Neuron (in vitro differentiated cells): ENCODE measurements around the gene PNN.
"Not testable (repeated sequence)": the region's sequence is repeated elsewhere in the genome, so short reads cannot be mapped to it uniquely, and the experiment has no call there.

ENCODE experiments used
- H2AFZ ChIP-seq: one replicate; pipeline ENCODE4 v1.6.1; 2013; ENCODE audit warnings: low read depth, mild to moderate bottlenecking, inconsistent platforms, low read length, moderate library complexity
- H3K27me3 ChIP-seq: one replicate; pipeline ENCODE4 v1.6.1; 2013; ENCODE audit warnings: low read length; ENCODE audit not compliant: insufficient read depth
- H3K36me3 ChIP-seq: one replicate; pipeline ENCODE4 v1.6.1; 2013; ENCODE audit warnings: low read length; ENCODE audit not compliant: insufficient read depth
- H3K4me1 ChIP-seq: one replicate; pipeline ENCODE4 v1.6.1; 2013; ENCODE audit warnings: low read length; ENCODE audit not compliant: insufficient read depth
- H3K4me3 ChIP-seq: 2 replicates; pipeline ENCODE4 v1.5.1; 2013; ENCODE audit warnings: mild to moderate bottlenecking, low read length, moderate library complexity
- H3K9me3 ChIP-seq: one replicate; pipeline ENCODE4 v1.6.1; 2013; ENCODE audit warnings: low read length

Gene PNN

DNA sequence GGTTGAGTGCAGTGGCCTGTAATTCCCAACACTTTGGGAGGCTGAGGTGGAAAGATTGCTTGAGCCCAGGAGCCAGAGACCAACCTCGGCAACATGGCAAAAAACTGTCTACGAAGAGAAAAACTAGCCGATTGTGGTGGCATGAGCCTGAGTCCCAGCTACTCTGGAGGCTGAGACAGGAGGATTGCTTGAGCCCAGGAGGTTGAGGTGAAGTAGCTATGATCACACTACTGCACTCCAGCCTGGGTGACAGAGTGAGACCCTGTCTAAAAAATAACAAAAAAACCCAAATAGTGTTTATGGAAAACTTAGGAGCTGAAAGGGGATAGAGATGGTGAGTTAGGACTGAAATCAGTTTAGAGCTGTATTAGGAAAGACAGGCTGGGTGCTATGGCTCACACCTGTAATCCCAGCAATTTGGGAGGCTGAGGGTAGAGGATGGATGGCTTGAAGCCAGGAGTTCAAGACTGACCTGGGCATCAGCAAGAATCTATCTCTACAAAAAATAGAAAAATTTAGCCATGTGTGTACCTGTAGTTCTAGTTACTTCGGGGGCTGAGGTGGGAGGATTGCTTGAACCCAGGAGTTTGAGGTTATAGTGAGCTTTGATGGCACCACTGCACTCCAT, 9.7 kb downstream of the PNN start:
- Histone ChIP-seq H2AFZ (no peak overlapping the region), H3K36me3 (peaks cover 49% of the 10 kb centered on the region), H3K4me1 (peaks cover 3% of the 10 kb centered on the region), H3K4me3 (no peak overlapping the region), H3K9me3 (no peaks in the 10 kb centered on the region), H3K27me3 (no peaks in the 10 kb centered on the region)

GRCh38 chr14:39185256-39186049, 10.4 kb downstream of the PNN start:
- no peak overlapping the region for H3K4me3 ChIP-seq
- H3K9me3 ChIP-seq, result no peaks in the 10 kb centered on the region
- peaks cover 3% of the 10 kb centered on the region for H3K4me1 ChIP-seq
- peaks cover 42% of the 10 kb centered on the region for H3K36me3 ChIP-seq
- H3K27me3 ChIP-seq, result no peaks in the 10 kb centered on the region
- H2AFZ ChIP-seq, result no peak overlapping the region

DNA sequence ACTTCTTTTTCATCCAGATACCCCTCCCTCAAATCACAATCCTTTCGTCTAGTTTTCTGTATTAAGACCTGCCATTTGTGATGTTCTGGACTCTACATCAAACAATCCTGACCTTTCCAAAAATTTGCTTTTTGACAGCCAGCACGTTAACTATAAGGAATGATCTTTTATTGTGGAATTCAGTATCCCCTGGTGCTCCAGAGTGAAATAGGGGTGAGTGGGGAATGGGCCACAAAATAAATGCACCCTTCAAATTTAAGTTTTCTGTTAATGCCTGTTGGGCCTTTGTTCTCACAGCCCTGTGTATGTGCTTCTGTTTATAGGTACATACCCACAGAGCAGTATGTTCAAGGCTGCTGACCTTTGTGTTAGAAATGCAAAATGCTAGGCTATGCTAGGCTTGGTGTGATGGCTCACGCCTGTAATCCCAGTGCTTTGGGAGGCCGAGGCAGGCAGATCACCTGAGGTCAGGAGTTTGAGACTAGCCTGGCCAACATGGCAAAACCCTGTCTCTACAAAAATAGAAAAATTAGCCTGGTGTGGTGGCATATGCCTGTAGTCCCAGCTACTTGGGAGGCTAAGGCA, 12.0 kb downstream of the PNN start:
- H3K9me3 ChIP-seq, result no peaks in the 10 kb centered on the region
- no peak overlapping the region for H2AFZ ChIP-seq
- H3K27me3 ChIP-seq, result no peaks in the 10 kb centered on the region
- H3K4me1 ChIP-seq, result peaks cover 3% of the 10 kb centered on the region
- H3K36me3 ChIP-seq, result peaks cover 27% of the 10 kb centered on the region
- H3K4me3 ChIP-seq, result no peak overlapping the region

DNA sequence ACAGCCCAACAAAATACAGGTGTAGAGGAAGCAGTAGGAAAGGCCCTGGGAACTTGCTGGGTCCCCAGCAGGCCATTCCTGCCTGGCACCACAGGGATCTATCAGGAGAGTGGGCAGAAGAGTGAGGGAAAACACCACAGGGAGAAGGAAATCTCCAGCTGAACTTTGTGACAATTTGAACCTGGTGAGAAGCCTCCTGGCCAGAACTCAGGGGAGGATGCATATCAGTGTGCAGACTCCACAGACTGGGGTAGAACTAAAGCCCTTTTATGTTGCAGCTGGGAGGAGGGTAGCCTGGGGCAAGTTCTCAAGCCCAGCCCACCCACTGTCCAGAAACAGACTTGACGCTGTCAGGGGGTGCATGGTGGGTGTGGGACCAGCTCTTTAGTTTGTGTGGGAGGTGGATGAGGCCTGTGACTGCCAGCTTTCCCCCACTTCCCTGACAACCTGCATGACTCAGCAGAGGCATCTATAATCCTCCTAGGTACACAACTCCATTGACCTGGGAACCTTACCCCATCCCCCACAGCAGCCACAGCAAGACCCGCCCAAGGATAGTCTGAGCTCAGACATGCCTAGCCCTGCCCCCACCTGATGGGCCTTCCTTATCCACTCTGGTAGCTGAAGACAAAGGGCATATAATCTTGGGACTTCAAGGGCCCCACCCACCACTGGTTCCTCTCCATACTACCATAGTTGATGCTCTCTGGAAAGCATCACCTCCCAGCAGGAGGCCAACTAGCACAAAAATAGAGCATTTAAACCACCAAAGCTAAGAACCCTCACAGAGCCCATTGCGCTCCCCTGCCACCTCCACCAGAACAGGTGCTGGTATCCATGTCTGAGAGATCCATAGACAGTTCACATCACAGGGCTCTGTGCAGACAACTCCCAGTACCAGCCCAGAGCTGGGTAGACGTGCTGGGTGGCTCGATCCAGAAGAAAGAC, 28.9 kb downstream of the PNN start:
- no peaks in the 10 kb centered on the region for H3K9me3 ChIP-seq

DNA sequence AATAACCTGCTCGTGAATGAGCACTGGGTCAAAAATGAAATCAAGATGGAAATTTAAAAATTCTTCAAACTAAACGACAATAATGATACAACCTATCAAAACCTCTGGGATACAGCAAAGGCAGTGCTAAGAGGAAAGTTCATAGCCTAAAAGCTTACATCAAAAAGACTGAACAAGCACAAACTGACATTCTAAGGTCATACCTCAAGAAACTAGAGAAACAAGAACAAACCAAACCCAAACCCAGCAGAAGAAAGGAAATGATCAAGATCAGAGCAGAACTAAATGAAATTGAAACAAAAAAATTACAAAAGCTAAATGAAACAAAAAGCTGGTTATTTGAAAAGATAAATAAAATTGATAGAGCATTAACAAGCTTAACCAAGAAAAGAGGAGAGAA, 32.4 kb downstream of the PNN start:
- not testable (repeated sequence) for H3K4me1 ChIP-seq, H3K36me3 ChIP-seq, H3K4me3 ChIP-seq, H3K9me3 ChIP-seq, H2AFZ ChIP-seq, H3K27me3 ChIP-seq

More for the DNA sequence above, 28.9 kb downstream of the PNN start:
- Histone ChIP-seq H3K4me1 (no peaks in the 10 kb centered on the region), H3K36me3 (no peaks in the 10 kb centered on the region), H3K27me3 (no peaks in the 10 kb centered on the region), H3K4me3 (no peak overlapping the region), H2AFZ (no peak overlapping the region)

- Histone ChIP-seq H3K36me3 (no peaks in the 10 kb centered on the region), H3K4me1 (no peaks in the 10 kb centered on the region), H3K4me3 (no peak overlapping the region), H3K27me3 (no peaks in the 10 kb centered on the region), H3K9me3 (no peaks in the 10 kb centered on the region), H2AFZ (no peak overlapping the region)
Observed at GRCh38 chr14:39211109-39211741, 36.2 kb downstream of the PNN start.

DNA sequence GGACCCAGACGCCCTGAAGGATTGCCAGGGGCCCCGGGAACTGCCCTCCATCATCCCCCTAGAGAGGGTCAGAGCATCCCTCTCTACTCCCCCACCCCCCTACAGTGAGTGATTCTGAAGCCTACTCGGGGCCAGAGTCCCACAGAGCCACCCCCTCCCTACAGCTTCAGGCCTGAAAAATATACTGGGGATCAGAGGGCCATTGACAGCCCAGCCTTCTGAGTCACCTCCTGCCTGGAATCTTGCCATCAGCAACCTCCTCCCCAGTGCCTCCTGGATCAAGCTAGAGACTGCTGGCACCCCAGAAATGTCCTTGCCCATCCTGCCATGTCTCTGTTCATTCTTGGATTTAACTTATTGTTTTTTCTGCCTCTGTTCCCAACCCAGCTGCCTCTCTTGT, 37.0 kb downstream of the PNN start:
- Histone ChIP-seq H3K27me3 (no peaks in the 10 kb centered on the region), H3K4me3 (no peak overlapping the region), H3K36me3 (no peaks in the 10 kb centered on the region), H3K9me3 (no peaks in the 10 kb centered on the region), H2AFZ (no peak overlapping the region), H3K4me1 (no peaks in the 10 kb centered on the region)

DNA sequence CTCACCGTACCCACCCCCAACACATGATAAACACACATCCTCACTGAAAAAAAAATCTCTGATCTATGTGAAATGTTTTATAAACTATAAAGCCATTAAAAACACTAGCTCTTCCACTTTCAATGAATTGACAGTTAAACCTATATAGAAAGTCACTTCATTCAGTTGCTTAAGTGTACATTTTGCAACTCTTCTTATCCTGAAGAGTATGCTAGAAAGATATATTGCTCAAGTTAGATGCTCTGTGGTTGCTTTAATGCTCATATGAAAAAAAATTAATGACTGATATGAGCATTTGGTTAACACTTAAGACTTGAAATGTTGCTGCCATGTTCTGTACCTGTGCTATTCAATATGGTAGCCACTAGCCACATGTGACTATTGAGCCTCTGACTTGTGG, 37.6 kb downstream of the PNN start:
- Histone ChIP-seq H3K9me3 (no peaks in the 10 kb centered on the region), H2AFZ (no peak overlapping the region), H3K27me3 (no peaks in the 10 kb centered on the region), H3K4me3 (no peak overlapping the region), H3K36me3 (no peaks in the 10 kb centered on the region), H3K4me1 (no peaks in the 10 kb centered on the region)

DNA sequence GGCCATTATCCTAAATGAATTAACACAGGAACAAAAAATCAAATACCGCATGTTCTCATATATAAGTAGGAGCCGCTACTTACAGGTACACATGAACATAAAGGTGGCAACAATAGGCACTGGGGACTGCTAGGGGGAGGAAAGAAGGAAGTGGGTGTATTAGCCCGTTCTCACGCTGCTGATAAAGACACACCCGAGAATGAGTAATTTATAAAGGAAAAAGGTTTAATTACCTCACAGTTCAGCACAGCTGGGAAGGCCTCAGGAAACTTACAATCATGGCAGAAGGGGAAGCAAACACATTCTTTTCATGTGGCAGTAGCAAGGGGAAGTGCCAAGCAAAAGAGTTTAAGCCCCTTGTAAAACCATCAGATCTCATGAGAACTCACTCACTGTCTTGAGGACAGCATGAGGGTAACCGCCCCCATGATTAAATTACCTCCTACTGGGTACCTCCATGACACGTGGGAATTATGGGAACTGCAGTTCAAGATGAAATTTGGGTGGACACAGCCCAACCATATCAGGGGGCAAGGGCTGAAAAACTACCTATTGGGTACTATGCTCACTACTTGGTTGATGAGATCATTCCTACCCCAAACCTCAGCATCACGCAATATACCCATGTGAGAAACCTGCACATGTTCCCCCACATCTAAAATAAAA, 42.3 kb downstream of the PNN start:
- no peaks in the 10 kb centered on the region for H3K4me1 ChIP-seq
- no peak overlapping the region for H2AFZ ChIP-seq
- H3K36me3 ChIP-seq, result no peaks in the 10 kb centered on the region
- H3K27me3 ChIP-seq, result no peaks in the 10 kb centered on the region
- no peaks in the 10 kb centered on the region for H3K9me3 ChIP-seq
- H3K4me3 ChIP-seq, result no peak overlapping the region

DNA sequence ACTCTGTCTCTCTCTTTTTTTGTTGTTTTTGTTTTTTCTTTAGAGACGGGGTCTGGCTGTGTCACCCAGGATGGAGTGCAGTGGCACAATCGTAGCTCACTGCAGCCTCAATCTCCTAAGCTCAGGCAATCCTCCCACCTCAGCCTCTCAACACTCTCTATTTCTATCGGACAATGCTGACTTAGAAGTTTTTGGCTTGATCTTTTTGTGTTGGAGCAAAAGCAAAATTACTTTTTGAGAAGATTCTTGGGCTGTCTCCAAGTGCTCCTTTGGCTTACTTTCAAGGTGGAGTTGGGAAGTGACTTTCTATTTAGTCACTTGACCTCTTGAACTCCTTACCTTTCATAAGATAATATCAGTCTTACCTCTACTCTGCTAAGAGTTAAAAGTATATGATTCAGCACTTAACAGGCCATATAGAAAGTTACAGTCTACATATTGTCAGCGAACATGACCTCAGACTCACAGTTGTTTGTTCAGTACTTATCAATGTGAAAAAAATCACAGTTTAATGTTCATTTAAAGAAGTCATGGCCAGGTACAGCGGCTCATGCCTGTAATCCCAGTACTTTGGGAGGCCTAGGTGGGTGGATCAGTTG, 43.2 kb downstream of the PNN start:
- no peak overlapping the region for H3K4me3 ChIP-seq
- no peaks in the 10 kb centered on the region for H3K36me3 ChIP-seq
- no peaks in the 10 kb centered on the region for H3K4me1 ChIP-seq
- no peaks in the 10 kb centered on the region for H3K9me3 ChIP-seq
- no peaks in the 10 kb centered on the region for H3K27me3 ChIP-seq
- H2AFZ ChIP-seq, result no peak overlapping the region

DNA sequence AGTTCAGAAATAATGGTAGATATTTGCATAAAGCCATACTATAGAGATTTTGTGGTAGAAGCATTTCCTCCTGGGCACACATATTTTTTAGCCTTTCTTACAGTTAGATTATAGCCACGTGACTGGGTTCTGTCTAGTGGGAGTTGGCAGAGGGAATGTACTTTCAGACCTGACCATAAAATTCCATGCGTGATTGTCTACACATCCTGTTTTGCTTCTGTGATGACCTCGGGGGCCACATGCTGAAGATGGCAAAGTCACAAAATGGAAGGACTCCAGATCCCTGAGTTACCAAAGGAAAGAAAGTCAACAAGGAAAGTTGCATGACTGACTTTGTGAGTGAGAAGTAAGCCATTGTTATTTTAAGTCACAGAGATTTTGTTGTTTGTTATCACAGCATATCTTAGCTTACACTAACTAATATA, 44.0 kb downstream of the PNN start:
- Histone ChIP-seq H3K4me1 (no peaks in the 10 kb centered on the region), H3K36me3 (no peaks in the 10 kb centered on the region), H3K9me3 (no peaks in the 10 kb centered on the region), H3K27me3 (no peaks in the 10 kb centered on the region), H3K4me3 (no peak overlapping the region), H2AFZ (no peak overlapping the region)

- not testable (repeated sequence) for H3K4me3 ChIP-seq, H3K9me3 ChIP-seq, H2AFZ ChIP-seq, H3K27me3 ChIP-seq, H3K36me3 ChIP-seq, H3K4me1 ChIP-seq
Observed at GRCh38 chr14:39220473-39220872, 45.4 kb downstream of the PNN start.
